K562 (cell line): ENCODE measurements around the gene ZNF692. TPM values are rescaled to one million over a fixed set of nuclear protein-coding genes. Genes with fewer than 3 reads are reported as not detected.
A peak's percentile ranks its signal among the peaks of the same experiment; 100 is the strongest.

Source experiments
- CBFB ChIP-seq: sonication (generic); formaldehyde crosslinking; IDR thresholded peaks from 2 replicates; pipeline ENCODE4 v1.4.0; 2020; ENCODE audit warnings: mild to moderate bottlenecking, missing genetic modification reagents
- CBX8 ChIP-seq: fragments of 200-600 bp; sonication (generic); IDR thresholded peaks from 2 replicates; pipeline ENCODE4 v1.6.1; 2012; ENCODE audit warnings: borderline replicate concordance, mixed run types, low read depth, mild to moderate bottlenecking, moderate library complexity, mixed read lengths, low read length, control low read depth, inconsistent platforms; ENCODE audit not compliant: poor library complexity, severe bottlenecking; ENCODE audit errors: extremely low read depth
- CSDE1 ChIP-seq, 2 experiments: fragments of 450-650 bp; IDR thresholded peaks; 2 replicates each; pipeline ENCODE4 v1.6.1; 2016; ENCODE audit warnings: mild to moderate bottlenecking in 1 of 2
- GABPA ChIP-seq: fragments of 200-800 bp; sonication (Bioruptor generic); conservative IDR thresholded peaks from 2 replicates; pipeline ENCODE4 v1.6.1; 2016; ENCODE audit warnings: low read depth, missing genetic modification characterization, missing compliant biosample characterization
- HDAC2 ChIP-seq: fragments of 450-650 bp; IDR thresholded peaks from 2 replicates; pipeline ENCODE4 v1.6.1; 2016; ENCODE audit warnings: mild to moderate bottlenecking
- KDM1A ChIP-seq, 2 experiments: fragments of 450-650 bp; IDR thresholded peaks; 2 replicates each; pipeline ENCODE4 v1.6.1; 2016; ENCODE audit warnings: mild to moderate bottlenecking in 2 of 2
- PRPF4 ChIP-seq: fragments of 200-400 bp; formaldehyde crosslinking; IDR thresholded peaks from one replicate; pipeline ENCODE4 v1.6.1; 2017; ENCODE audit warnings: low read length, low read depth, mild to moderate bottlenecking; ENCODE audit not compliant: insufficient read depth, poor library complexity, severe bottlenecking
- REST ChIP-seq, 2 experiments: fragments of 450-650 bp; formaldehyde crosslinking in 1 of 2; IDR thresholded peaks; 2 replicates each; pipeline versions ENCODE4 v1.4.0 to v1.6.1; 2014 to 2020; ENCODE audit warnings: mild to moderate bottlenecking in 2 of 2, borderline replicate concordance in 1 of 2, low read depth in 1 of 2
- SNRNP70 ChIP-seq: fragments of 200-400 bp; formaldehyde crosslinking; optimal IDR thresholded peaks from 2 replicates; pipeline ENCODE3; 2017; ENCODE audit warnings: low read depth, low read length
- U2AF2 ChIP-seq: fragments of 200-400 bp; formaldehyde crosslinking; optimal IDR thresholded peaks from 2 replicates; pipeline ENCODE3; 2017; ENCODE audit warnings: low read depth, mild to moderate bottlenecking, low read length
- ZNF239 ChIP-seq: fragments of 250-450 bp; sonication (Bioruptor Pico); IDR thresholded peaks from 2 replicates; pipeline ENCODE4 v1.4.0; 2020; ENCODE audit warnings: mild to moderate bottlenecking
- ZNF324 ChIP-seq: fragments of 250-450 bp; sonication (Bioruptor Pico); IDR thresholded peaks from 2 replicates; pipeline ENCODE4 v1.4.0; 2020; ENCODE audit warnings: mild to moderate bottlenecking
- ZNF764 ChIP-seq: fragments of 250-450 bp; sonication (Bioruptor Pico); IDR thresholded peaks from 2 replicates; pipeline ENCODE4 v1.4.0; 2020; ENCODE audit warnings: low read depth, mild to moderate bottlenecking, moderate library complexity
- polyA plus RNA-seq, 8 experiments: library from polyadenylated mRNA; depleted of rRNA in 4 of 8; stranded (reverse) in 5 of 8; unstranded in 3 of 8; fragments of >200 nt; fragmentation: Nextera tagmentation in 2 of 8; fragmentation: Illumina TruSeq in 1 of 8; extraction: Ambion mirVana in 2 of 8; extraction: Trizol in 1 of 8; gene quantifications; 2 replicates each; pipeline versions ENCODE4 v1.2.1 to v1.2.3, GENCODE V29; 2011 to 2014; ENCODE audit warnings: inconsistent platforms in 1 of 8, missing spikeins in 1 of 8
- total RNA-seq, 7 experiments: library from RNA; depleted of rRNA in 6 of 7; stranded (reverse); fragments of >200 nt in 6 of 7; fragmentation: Illumina TruSeq in 2 of 7; extraction: Trizol in 2 of 7; gene quantifications; 2 replicates each; pipeline versions ENCODE4 v1.2.1 to v1.2.3, GENCODE V29; 2011 to 2021; ENCODE audit warnings: low replicate concordance in 1 of 7
- TF ChIP-seq, protein P1 (sequence below): fragments of 200-800 bp; sonication (Bioruptor generic); IDR thresholded peaks from 2 replicates; pipeline ENCODE4 v1.6.1; 2017; ENCODE audit warnings: missing genetic modification characterization, missing compliant biosample characterization
- TF ChIP-seq, protein P2 (sequence below): sonication (generic); formaldehyde crosslinking; IDR thresholded peaks from 2 replicates; pipeline ENCODE4 v1.8.1; 2023; ENCODE audit warnings: mild to moderate bottlenecking, missing genetic modification reagents

Gene ZNF692
- total and polyA plus RNA-seq, 9 of the 15 experiments (the other 6 are each of a cell fraction or from before 2014, with no cell fraction given): 8.4 to 143 (median 55.9) TPM

- 0 out of 2 replicates have a peak, but pooled peaks have one; percentile 26 for TF ChIP-seq CBFB (CRISPR knock-in tag)
- no peak for TF ChIP-seq SNRNP70
- TF ChIP-seq ZNF764 (CRISPR knock-in tag): no peak
- peak; percentile 51; the same call in 1 of the 2 replicates for TF ChIP-seq REST (IDR thresholded peaks at IDR 0.05; ENCODE audit: borderline replicate concordance)
- TF ChIP-seq REST (CRISPR knock-in tag; IDR thresholded peaks at IDR 0.05; ENCODE audit: low read depth): no peak
- no peak; the same call in 1 of the 2 replicates for TF ChIP-seq GABPA (tag)
- no peak for TF ChIP-seq CBX8
- TF ChIP-seq KDM1A (IDR thresholded peaks at IDR 0.05): no peak
- no peak for TF ChIP-seq PRPF4
- no peak for TF ChIP-seq U2AF2
- no peak for TF ChIP-seq ZNF324
- TF ChIP-seq, protein P1, sequence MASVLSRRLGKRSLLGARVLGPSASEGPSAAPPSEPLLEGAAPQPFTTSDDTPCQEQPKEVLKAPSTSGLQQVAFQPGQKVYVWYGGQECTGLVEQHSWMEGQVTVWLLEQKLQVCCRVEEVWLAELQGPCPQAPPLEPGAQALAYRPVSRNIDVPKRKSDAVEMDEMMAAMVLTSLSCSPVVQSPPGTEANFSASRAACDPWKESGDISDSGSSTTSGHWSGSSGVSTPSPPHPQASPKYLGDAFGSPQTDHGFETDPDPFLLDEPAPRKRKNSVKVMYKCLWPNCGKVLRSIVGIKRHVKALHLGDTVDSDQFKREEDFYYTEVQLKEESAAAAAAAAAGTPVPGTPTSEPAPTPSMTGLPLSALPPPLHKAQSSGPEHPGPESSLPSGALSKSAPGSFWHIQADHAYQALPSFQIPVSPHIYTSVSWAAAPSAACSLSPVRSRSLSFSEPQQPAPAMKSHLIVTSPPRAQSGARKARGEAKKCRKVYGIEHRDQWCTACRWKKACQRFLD (CRISPR knock-in tag): peak; percentile 90; the same call in 1 of the 2 replicates
- TF ChIP-seq, protein P2, sequence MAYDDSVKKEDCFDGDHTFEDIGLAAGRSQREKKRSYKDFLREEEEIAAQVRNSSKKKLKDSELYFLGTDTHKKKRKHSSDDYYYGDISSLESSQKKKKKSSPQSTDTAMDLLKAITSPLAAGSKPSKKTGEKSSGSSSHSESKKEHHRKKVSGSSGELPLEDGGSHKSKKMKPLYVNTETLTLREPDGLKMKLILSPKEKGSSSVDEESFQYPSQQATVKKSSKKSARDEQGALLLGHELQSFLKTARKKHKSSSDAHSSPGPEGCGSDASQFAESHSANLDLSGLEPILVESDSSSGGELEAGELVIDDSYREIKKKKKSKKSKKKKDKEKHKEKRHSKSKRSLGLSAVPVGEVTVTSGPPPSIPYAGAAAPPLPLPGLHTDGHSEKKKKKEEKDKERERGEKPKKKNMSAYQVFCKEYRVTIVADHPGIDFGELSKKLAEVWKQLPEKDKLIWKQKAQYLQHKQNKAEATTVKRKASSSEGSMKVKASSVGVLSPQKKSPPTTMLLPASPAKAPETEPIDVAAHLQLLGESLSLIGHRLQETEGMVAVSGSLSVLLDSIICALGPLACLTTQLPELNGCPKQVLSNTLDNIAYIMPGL (CRISPR knock-in tag): no peak; the same call in 1 of the 2 replicates
- TF ChIP-seq CSDE1 (IDR thresholded peaks at IDR 0.05): no peak; a peak in 1 of 4 replicates
- peak; percentile 15; the same call in 1 of the 2 replicates for TF ChIP-seq HDAC2
- TF ChIP-seq ZNF239: no peak; the same call in 1 of the 2 replicates
Observed at GRCh38 chr1:248858096-248858890, 592 bp downstream of the ZNF692 start (continued).
